K562 (cell line): ENCODE results near the gene MACROH2A2. TPM values are rescaled to one million over a fixed set of nuclear protein-coding genes. Genes with fewer than 3 reads are reported as not detected.
"Not testable (repeated sequence)": the region's sequence is repeated elsewhere in the genome, so short reads cannot be mapped to it uniquely, and the experiment has no call there.

Experiments used
- ATAC-seq: fragments of 200-7000 bp; cut with Tn5 transposase; 3 replicates; pipeline ENCODE4 v1.9.1; 2020; ENCODE audit warnings: moderate library complexity
- BruUV-seq: library from RNA; stranded (reverse); fragments of 400-500 nt; replicated peaks from 2 replicates; lab custom pipeline; 2021; lab: Mats Ljungman, UMichigan
- CTCF ChIA-PET: fragments of 300-600 bp; formaldehyde crosslinking; extraction: SDS; loops from one replicate; lab custom pipeline; 2021; ENCODE audit warnings: low intra/inter-chr PET ratio; lab: Yijun Ruan, JAX
- POLR2A ChIA-PET: fragments of 300-600, 350-650 bp; sonication (Branson Sonifier 250); formaldehyde crosslinking; extraction: SDS; loops from one replicate; lab custom pipeline; 2021; ENCODE audit warnings: antibody characterized with exemption, inconsistent platforms; lab: Yijun Ruan, JAX
- DNase-seq, 4 experiments: peaks; one replicate each; pipeline versions ENCODE4 v3.0.0 to v3.0.0-alpha.2; 2011 to 2018; ENCODE audit warnings: low spot score in 3 of 4, mixed read lengths in 3 of 4; ENCODE audit errors: extremely low read depth in 1 of 4
- FAIRE-seq: peaks from 2 replicates; lab custom pipeline; 2011; peaks lifted over from hg19 to GRCh38; lab: Jason Lieb, UNC
- H2AFZ ChIP-seq: 2 replicates; pipeline ENCODE4 v1.6.0; 2011; ENCODE audit warnings: low read depth, low read length, control low read depth, inconsistent platforms
- H3K27ac ChIP-seq: fragments of 200-600 bp; 3 replicates; pipeline ENCODE4 v1.8.0; 2011; ENCODE audit warnings: low read depth, mild to moderate bottlenecking, control low read depth, inconsistent platforms, low read length, moderate library complexity, mixed read lengths; ENCODE audit errors: extremely low read depth
- H3K27me3 ChIP-seq, 2 experiments: fragments of 300-600 bp in 1 of 2; 2 replicates in 1 of 2; 3 replicates in 1 of 2; pipeline versions ENCODE4 v1.6.0 to v1.8.0; 2011; ENCODE audit warnings: inconsistent platforms in 2 of 2, low read length in 2 of 2, mild to moderate bottlenecking in 1 of 2, mixed read lengths in 1 of 2, moderate library complexity in 1 of 2; ENCODE audit not compliant: control insufficient read depth in 2 of 2, insufficient read depth in 2 of 2
- H3K36me3 ChIP-seq: fragments of 300-600 bp; 3 replicates; pipeline ENCODE4 v1.8.0; 2011; ENCODE audit warnings: mild to moderate bottlenecking, low read length, inconsistent platforms; ENCODE audit not compliant: control insufficient read depth, insufficient read depth
- H3K4me1 ChIP-seq, 2 experiments: fragments of 200-600 bp in 1 of 2; replicated peaks in 1 of 2; 2 replicates in 1 of 2; 3 replicates in 1 of 2; pipeline versions ENCODE4 v1.5.1 to v1.8.0; 2011; ENCODE audit warnings: inconsistent platforms in 2 of 2, low read length in 2 of 2, mild to moderate bottlenecking in 1 of 2, mixed read lengths in 1 of 2, moderate library complexity in 1 of 2; ENCODE audit not compliant: control insufficient read depth in 2 of 2, insufficient read depth in 2 of 2
- H3K4me2 ChIP-seq: 2 replicates; pipeline ENCODE4 v1.6.1; 2011; ENCODE audit warnings: low read length, control low read depth, inconsistent platforms, mixed read lengths; ENCODE audit not compliant: insufficient read depth
- H3K4me3 ChIP-seq: fragments of 200-600 bp; sonication (generic), shearing (Covaris generic); 2 replicates; pipeline ENCODE4 v1.5.1; 2016; ENCODE audit warnings: control low read depth, inconsistent platforms
- H3K79me2 ChIP-seq: fragments of 200-600 bp; 3 replicates; pipeline ENCODE4 v1.8.0; 2011; ENCODE audit warnings: low read length, inconsistent platforms; ENCODE audit not compliant: control insufficient read depth, insufficient read depth
- H3K9ac ChIP-seq, 2 experiments: 2 replicates each; pipeline versions ENCODE4 v1.6.0 to v1.6.1; 2011; ENCODE audit warnings: low read depth in 2 of 2, low read length in 2 of 2, control low read depth in 1 of 2, inconsistent platforms in 1 of 2, mild to moderate bottlenecking in 1 of 2, mixed read lengths in 1 of 2; ENCODE audit not compliant: insufficient read depth in 1 of 2
- H3K9me1 ChIP-seq: one replicate; pipeline ENCODE4 v1.6.0; 2011; ENCODE audit warnings: inconsistent platforms, mild to moderate bottlenecking, low read length, moderate library complexity; ENCODE audit not compliant: control insufficient read depth, insufficient read depth
- H3K9me3 ChIP-seq: replicated peaks from 2 replicates; pipeline ENCODE4 v1.5.1; 2011; ENCODE audit warnings: low read depth, low read length, inconsistent platforms; ENCODE audit not compliant: control insufficient read depth, insufficient read depth
- H4K20me1 ChIP-seq: replicated peaks from 2 replicates; pipeline ENCODE4 v1.6.1; 2011; ENCODE audit warnings: low read length, inconsistent platforms, mixed read lengths; ENCODE audit not compliant: control insufficient read depth, insufficient read depth
- ILK ChIP-seq: fragments of 450-650 bp; IDR thresholded peaks from 2 replicates; pipeline ENCODE4 v1.6.1; 2016; ENCODE audit warnings: missing genetic modification characterization, low read depth, mild to moderate bottlenecking, missing compliant biosample characterization, moderate library complexity, borderline replicate concordance
- MAFG ChIP-seq: fragments of 450-650 bp; conservative IDR thresholded peaks from 2 replicates; pipeline ENCODE4 v1.6.1; 2016; ENCODE audit warnings: missing genetic modification characterization, missing compliant biosample characterization
- MECOM ChIP-seq: fragments of 250-450 bp; sonication (Bioruptor Pico); IDR thresholded peaks from 2 replicates; pipeline ENCODE4 v1.8.0; 2022; ENCODE audit warnings: inconsistent platforms
- POLR3G ChIP-seq: IDR thresholded peaks from 2 replicates; pipeline ENCODE4 v1.6.1; 2011; ENCODE audit not compliant: insufficient read length, insufficient replicate concordance; ENCODE audit errors: extremely low read depth
- RBBP5 ChIP-seq: fragments of 200-600 bp; sonication (generic); IDR thresholded peaks from 2 replicates; pipeline ENCODE4 v1.6.1; 2012; ENCODE audit warnings: borderline replicate concordance, mild to moderate bottlenecking, low read length, control low read depth, inconsistent platforms; ENCODE audit not compliant: insufficient read depth, poor library complexity, severe bottlenecking
- SMARCA4 ChIP-seq: fragments of 450-650 bp; IDR thresholded peaks from 2 replicates; pipeline ENCODE4 v1.6.1; 2016
- TEAD1 ChIP-seq, 2 experiments: fragments of 450-650 bp in 1 of 2; sonication (generic) in 1 of 2; formaldehyde crosslinking; IDR thresholded peaks; 2 replicates each; pipeline versions ENCODE4 v1.4.0 to v1.8.0; 2020 to 2022; ENCODE audit warnings: mild to moderate bottlenecking in 2 of 2, missing genetic modification reagents in 1 of 2
- ZBTB17 ChIP-seq: fragments of 450-650 bp; formaldehyde crosslinking; IDR thresholded peaks from 2 replicates; pipeline ENCODE4 v1.4.0; 2020; ENCODE audit warnings: mild to moderate bottlenecking
- ZNF184 ChIP-seq: sonication (generic); formaldehyde crosslinking; IDR thresholded peaks from 2 replicates; pipeline ENCODE4 v1.5.0; 2020; ENCODE audit warnings: missing genetic modification reagents
- WGBS: fragments of 100-300 bp; shearing (Covaris generic); methylation state at CpG from one replicate; pipeline ENCODE4 v1.1.6; 2016; ENCODE audit warnings: low coverage, mixed read lengths; ENCODE audit not compliant: insufficient coverage; ENCODE audit errors: missing lambda C conversion rate; 5-methylcytosine and 5-hydroxymethylcytosine counted together
- in situ Hi-C: fragments of 300-500 bp; cut with MboI; formaldehyde crosslinking; loops from 4 replicates; pipeline ENCODE4 v1.15.0; 2018; ENCODE audit warnings: inconsistent platforms, mixed read lengths
- intact Hi-C: fragments of 100-400 bp; cut with micrococcal nuclease; formaldehyde crosslinking; loops from 2 replicates; pipeline ENCODE4 v1.14.2; 2022
- polyA plus RNA-seq, 8 experiments: library from polyadenylated mRNA; depleted of rRNA in 4 of 8; stranded (reverse) in 5 of 8; unstranded in 3 of 8; fragments of >200 nt; fragmentation: Nextera tagmentation in 2 of 8; fragmentation: Illumina TruSeq in 1 of 8; extraction: Ambion mirVana in 2 of 8; extraction: Trizol in 1 of 8; gene quantifications; 2 replicates each; pipeline versions ENCODE4 v1.2.1 to v1.2.3, GENCODE V29; 2011 to 2014; ENCODE audit warnings: inconsistent platforms in 1 of 8, missing spikeins in 1 of 8
- total RNA-seq, 7 experiments: library from RNA; depleted of rRNA in 6 of 7; stranded (reverse); fragments of >200 nt in 6 of 7; fragmentation: Illumina TruSeq in 2 of 7; extraction: Trizol in 2 of 7; gene quantifications; 2 replicates each; pipeline versions ENCODE4 v1.2.1 to v1.2.3, GENCODE V29; 2011 to 2021; ENCODE audit warnings: low replicate concordance in 1 of 7
- TF ChIP-seq, protein P1 (sequence below): fragments of 450-650 bp; IDR thresholded peaks from 2 replicates; pipeline ENCODE4 v1.6.1; 2018; ENCODE audit warnings: mild to moderate bottlenecking, low read depth; ENCODE audit not compliant: partially characterized antibody

The MACROH2A2 gene
- total and polyA plus RNA-seq, 9 of the 15 experiments (the other 6 are each of a cell fraction or from before 2014, with no cell fraction given) = 0.07 TPM; not detected in 8

DNA sequence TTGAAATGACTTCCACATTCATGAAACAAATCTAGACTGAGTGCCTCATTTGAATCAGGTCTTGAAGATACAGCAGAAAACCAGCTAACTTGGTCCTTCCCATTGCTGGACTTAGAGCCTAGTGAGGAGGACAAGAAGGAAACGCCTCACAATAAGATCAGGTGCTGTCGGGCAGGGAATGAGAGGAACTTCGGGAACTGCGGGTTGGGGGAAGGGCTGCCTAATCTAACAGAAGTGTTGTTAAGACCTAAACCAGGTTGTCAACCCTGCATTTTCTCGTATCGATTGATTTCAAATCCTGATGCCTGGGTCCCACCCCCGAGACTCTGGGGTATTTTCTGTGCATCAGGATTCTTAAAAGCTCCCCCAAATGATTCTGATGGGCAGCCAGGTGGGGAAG lies 26.3 kb downstream of the MACROH2A2 start:
- Histone ChIP-seq H3K9me3 (no peaks in the 10 kb centered on the region), H3K4me2 (no peak overlapping the region), H3K4me3 (no peak overlapping the region), H3K36me3 (no peaks in the 10 kb centered on the region), H2AFZ (no peak overlapping the region), H3K27ac (no peak overlapping the region), H3K9me1 (no peaks in the 10 kb centered on the region), H3K79me2 (no peaks in the 10 kb centered on the region), H3K27me3 (peaks cover 59 to 65% of the 10 kb centered on the region in 2 experiments), H3K9ac (no peak overlapping the region), H3K4me1 (no peaks in the 10 kb centered on the region), H4K20me1 (peaks cover 4% of the 10 kb centered on the region; the same call in 1 of the 2 replicates)
- no peak for ATAC-seq
- DNase-seq = no peak
- 1% methylated on average over 7 of the region's 7 CpGs for WGBS
- no TSS peak for BruUV-seq
- ChIA-PET CTCF (no interaction called here), POLR2A (interaction anchor here (0.6 to 1.4 kb wide), 5 partner anchors 11 to 879 kb away, joined by 4 to 5 read pairs (median 4); no protein-coding TSS in a partner anchor)
- no peak for FAIRE-seq
- in situ Hi-C loops (no loop called here), intact Hi-C loops (no loop called here)
- TF ChIP-seq POLR3G = no peak
- no peak for TF ChIP-seq ZBTB17 (CRISPR knock-in tag)
- TF ChIP-seq TEAD1 (CRISPR knock-in tag; IDR thresholded peaks at IDR 0.05) = no peak
- TF ChIP-seq RBBP5 = no peak
- no peak for TF ChIP-seq ZNF184
- no peak for TF ChIP-seq SMARCA4
- TF ChIP-seq ILK (tag) = no peak
- TF ChIP-seq, protein P1, sequence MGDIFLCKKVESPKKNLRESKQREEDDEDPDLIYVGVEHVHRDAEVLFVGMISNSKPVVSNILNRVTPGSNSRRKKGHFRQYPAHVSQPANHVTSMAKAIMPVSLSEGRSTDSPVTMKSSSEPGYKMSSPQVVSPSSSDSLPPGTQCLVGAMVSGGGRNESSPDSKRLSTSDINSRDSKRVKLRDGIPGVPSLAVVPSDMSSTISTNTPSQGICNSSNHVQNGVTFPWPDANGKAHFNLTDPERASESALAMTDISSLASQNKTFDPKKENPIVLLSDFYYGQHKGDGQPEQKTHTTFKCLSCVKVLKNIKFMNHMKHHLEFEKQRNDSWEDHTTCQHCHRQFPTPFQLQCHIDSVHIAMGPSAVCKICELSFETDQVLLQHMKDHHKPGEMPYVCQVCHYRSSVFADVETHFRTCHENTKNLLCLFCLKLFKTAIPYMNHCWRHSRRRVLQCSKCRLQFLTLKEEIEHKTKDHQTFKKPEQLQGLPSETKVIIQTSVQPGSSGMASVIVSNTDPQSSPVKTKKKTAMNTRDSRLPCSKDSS = no peak
- TF ChIP-seq MECOM (CRISPR knock-in tag) = no peak
- TF ChIP-seq MAFG = no peak

DNA sequence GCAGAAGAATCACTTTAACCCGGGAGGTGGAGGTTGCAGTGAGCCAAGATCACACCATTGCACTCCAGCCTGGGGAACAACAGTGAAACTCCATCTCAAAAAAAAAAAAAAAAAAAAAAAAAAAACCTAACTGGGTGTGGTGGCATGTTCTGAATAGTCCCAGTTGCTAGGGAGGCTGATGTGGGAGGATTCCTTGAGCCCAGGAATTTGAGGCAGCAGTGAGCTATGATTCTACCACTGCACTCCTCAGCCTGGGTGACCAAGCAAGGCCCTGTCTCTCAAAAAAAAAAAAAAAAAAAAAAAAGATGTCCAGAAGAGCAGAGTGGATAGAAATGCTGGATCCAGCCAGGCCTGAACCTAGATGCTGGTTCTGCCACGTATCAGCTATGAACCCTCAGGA lies 28.1 kb downstream of the MACROH2A2 start:
- H3K36me3 ChIP-seq, H3K9me3 ChIP-seq, DNase-seq, H3K27ac ChIP-seq, H3K79me2 ChIP-seq, H2AFZ ChIP-seq, ATAC-seq, H3K9me1 ChIP-seq, H3K4me2 ChIP-seq, intact Hi-C loops, H3K4me1 ChIP-seq, BruUV-seq, in situ Hi-C loops, H3K9ac ChIP-seq, H3K4me3 ChIP-seq, FAIRE-seq: not testable (repeated sequence)
- CTCF ChIA-PET = interaction anchor here (0.7 kb wide), 1 partner anchor 1146 kb away, joined by 4 read pairs; no protein-coding TSS in a partner anchor
- WGBS = 0% methylated on average over 2 of the region's 2 CpGs
- H3K27me3 ChIP-seq = peaks cover 48 to 65% of the 10 kb centered on the region in 2 experiments
- H4K20me1 ChIP-seq = peaks cover 11% of the 10 kb centered on the region; the same call in 1 of the 2 replicates
- POLR2A ChIA-PET = interaction anchor here (1.0 to 1.4 kb wide), 2 partner anchors 9 to 12 kb away, joined by 5 to 7 read pairs; no protein-coding TSS in a partner anchor
